Measurements from ENCODE around the gene COQ10A.
"Not testable (repeated sequence)": the region's sequence is repeated elsewhere in the genome, so short reads cannot be mapped to it uniquely, and the experiment has no call there.

COQ10A gene

DNA sequence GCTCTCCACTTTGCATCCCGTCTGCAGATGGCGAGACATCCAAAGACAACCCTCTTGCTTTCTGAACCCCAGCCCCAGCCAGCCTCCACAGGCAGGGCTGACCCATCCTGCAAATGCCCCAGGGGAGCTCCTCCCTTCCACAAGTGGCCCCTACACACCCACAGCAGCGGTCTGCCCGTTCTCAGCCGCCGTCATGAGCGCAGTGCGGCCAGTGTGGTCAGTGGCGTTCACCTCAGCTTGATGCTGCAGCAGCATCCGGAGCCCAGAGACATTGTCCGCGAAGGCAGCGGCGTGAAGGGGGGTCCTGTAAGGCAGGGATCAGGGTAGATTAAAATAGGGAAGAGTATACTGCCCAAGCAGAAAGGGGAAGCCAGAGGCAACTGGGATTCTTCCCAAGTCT, 22.2 kb upstream of the COQ10A start:
- DNase-seq, result no peak

DNA sequence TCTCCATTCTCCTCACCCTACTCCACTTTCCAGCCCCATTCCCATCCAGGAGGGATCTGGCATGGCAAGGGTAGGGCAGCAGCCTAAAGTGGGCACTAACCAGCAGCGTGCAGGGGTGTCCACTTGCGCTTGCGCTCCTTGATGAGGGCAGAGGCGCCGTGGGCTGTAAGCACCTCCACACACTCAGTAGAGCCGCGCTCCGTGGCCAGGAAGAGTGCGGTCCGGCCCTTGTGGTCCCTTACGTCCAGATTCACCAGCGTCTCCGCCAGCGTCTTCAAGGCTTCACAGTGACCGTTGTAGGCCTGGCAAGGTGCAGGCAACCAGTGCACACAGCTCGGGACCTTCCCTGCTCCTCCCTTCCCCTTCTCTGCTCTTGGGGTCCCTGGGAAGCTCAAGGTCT, 18.8 kb upstream of the COQ10A start:
- no peak for DNase-seq

GRCh38 chr12:56248711-56249110, 18.0 kb upstream of the COQ10A start:
- DNase-seq, result no peak

GRCh38 chr12:56252649-56253048, 14.1 kb upstream of the COQ10A start:
- no peak for DNase-seq

DNA sequence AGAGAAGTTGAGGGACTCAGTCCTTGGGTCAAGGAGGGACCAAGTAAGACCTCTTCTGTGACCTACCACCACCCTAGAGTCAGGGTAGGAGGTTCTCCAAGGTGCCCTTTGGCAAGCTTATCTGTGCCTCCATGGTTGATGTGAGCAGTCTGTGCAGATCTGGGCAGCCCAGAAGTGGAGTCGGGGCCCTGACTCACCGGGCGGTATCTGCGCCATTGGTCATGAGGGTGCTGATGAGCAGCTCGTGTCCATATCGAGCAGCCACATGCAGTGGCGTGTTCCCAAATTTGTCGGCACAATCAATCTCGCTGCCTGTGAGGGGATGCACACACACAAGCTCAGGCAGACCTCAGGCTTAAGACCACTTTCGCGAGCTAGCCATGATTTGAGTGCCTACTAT, 13.7 kb upstream of the COQ10A start:
- no peak for DNase-seq

DNA sequence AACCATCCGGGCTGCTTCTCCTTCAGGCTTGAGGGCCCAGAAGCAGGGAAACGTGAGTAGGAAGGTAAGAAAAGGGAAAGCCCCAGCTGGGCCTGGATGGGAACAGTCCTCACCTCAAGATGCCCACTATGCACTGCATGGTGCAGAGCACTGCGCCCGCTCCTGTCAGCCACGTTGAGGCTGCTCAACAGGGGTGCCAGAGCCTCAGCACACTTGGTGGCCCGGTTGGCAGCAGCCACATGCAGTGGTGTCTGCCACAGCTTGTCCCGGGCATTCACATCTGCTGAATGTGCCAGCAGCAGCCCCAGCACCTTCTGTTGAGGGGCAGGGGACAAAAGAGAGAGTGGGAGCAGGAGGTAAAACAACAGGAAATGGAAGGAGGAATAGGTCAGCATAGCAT, 11.1 kb upstream of the COQ10A start:
- no peak for DNase-seq

GRCh38 chr12:56256326-56256960, 10.3 kb upstream of the COQ10A start:
- DNase-seq, result no peak

DNA sequence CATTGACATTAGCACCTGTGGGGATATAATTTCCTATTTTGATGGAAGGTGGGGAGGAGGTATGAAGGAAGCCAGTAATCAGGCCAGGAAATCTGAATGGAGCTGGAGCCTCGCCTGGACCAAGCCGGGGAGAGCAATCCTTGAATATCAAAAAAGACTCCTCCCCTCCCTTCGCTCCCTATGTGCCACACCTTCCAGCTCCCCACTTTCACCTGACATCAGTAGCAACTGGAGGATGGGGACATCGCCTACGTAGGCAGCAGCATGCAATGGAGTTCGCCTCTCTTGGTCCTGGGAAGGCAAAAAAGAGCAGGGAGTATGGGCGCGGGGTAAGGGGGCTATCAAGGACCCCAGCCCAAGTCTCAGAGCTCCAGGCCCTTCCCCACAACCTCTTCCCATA, 9.7 kb upstream of the COQ10A start:
- DNase-seq, result no peak

DNA sequence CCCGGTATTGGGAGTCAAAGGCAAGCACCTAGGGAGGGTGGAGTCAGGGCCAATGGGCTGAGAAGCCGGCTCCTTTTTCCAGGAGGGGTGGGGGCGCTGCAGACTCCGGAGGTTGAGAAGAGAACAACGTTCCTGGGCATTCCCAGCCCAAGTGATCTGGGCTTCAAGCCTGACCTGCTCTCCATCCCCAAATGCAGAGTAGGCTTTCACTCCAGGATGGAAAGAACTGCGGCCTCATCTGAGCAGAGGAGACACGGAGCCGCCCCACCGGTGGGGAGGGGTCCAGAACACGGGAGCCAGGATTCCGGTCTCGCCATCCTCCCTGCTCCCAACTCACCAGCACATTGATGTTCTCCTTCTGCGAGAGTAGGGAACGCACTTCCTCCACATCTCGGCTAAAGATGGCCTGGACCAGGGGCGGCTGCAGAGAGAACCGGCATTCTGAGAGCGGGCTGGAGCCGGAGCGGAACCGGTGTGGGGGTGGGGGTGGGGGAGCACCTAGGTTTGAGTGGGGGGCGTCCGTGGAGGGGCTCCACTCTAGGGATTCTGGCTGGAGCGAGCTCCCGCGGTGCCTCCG, 9.2 kb upstream of the COQ10A start:
- no peak for DNase-seq

GRCh38 chr12:56258068-56258819, 8.5 kb upstream of the COQ10A start, which contains the start of gene ANKRD52:
Gene ANKRD52, minus strand, starts transcription at chr12:56258384. Its CDS starts 115 bp downstream, at chr12:56258269.
- peak; percentile 74 for DNase-seq

DNA sequence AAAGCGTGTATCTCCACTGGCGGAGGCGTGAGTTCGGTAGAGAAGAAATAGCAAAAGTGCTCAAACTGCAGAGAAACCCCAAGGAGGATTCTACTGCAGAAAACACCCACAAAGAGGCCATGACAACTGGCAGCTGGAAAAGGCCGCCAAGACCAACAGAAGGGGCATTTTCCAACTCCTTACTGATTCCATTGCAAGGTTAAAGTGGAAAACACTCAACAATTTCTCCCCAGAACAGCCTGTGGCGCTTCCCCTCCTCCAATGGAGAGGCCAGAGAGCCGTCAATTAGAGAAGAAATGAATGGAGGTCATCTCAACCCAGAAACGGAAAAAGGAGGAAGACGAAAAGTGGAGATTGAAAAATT, 7.9 kb upstream of the COQ10A start:
- no peak for DNase-seq

GRCh38 chr12:56260380-56260779, 6.4 kb upstream of the COQ10A start:
- DNase-seq, result no peak

DNA sequence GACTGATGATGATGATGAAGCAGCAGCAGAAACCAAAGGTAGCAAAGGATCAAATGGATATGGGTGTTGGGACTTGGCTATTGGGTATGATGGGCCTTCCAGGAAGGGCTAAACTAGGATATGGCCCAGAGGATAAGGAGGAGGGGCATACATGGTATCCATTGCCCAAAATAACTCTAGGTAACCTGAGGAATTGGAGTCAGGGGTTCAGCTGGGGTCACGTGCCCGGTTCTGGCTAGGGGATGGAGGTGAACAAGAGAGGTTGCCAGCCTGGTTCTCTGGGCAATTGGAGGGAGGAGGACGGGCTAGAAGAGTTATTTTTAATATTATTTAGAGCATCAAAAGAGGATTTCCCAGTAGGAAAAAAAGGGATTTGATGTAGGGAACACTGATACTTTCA, 5.8 kb upstream of the COQ10A start:
- no peak for DNase-seq

DNA sequence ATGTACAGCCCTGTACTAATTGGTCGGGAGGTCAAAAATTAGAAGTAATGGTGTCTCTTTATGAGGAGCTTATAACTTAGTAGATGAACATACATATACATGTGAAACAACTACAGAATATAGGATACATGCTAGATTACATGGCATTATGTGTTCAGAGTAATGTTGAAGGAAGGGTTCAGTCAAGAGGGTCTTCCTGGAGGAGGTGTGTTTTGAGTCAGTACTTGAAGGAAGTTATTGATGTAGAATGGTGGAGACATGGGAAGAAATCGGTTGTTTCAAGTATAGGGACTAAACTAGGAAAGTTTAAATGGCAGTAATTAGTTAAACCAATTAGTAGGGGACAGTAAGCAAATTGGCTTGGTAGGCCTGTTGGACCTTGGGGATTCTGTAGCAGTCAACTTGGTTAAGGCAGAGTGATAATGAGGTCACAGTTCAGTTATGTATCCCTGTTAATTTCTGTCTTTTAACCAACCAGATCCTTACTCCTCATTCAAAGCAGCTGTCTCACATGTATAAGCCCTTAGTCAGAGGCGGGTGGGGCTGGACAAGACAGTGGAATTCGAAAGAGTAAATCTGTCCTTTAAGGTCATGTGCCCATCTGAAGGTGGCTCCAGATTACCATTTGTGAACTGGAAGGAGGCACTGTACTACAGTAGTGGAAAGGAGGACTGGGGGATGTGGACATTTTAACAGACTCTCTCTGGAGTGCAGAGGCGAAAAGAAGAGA, 5.1 kb upstream of the COQ10A start:
- no peak for DNase-seq

DNA sequence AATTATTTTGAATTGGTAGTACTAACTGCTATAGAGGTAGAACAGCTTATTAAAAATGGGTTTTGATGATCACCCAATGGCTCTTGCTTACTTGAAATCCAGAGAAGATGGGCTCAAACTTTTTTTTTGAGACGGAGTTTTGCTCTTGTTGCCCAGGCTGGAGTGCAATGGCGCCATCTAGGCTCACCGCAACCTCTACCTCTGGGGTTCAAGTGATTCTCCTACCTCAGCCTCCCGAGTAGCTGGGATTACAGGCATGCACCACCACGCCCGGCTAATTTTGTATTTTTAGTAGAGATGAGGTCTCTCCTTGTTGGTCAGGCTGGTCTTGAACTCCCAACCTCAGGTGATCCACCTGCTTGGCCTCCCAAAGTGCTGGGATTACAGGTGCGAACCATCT, 3.8 kb upstream of the COQ10A start:
- not testable (repeated sequence) for DNase-seq

- DNase-seq, result not testable (repeated sequence)
Observed at GRCh38 chr12:56266068-56266692, 562 bp upstream of the COQ10A start.

DNA sequence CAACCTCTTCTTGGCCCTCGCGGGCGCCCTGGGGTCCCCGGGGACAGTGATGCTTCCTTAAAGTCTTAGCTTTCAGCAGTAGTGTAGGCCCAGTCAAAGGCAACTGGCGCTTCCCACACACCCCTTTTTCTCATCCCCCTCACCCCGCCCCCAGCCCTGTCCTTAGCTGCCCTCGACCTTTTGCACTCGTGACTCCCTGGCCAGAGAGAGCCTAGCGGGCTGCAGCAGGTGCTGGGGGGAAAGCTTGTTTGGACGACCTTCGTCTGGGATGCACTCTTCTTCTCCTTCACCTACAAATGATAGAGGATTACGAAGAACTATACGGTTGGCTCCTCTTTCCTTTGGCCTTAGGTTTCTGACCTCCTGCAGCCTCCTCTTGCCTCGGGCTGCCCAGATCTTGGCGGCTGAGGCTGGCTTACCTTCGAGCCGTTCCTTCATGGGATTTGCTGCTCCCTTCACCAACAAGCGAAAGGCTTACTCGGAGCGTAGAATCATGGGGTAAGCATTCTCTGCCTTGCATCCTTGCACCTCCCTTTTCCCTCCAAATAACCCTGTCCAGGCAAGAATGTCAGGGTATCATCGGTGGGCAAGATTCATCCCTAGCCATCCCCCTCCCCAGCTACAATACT, 815 bp downstream of the COQ10A start:
- no peak for DNase-seq

DNA sequence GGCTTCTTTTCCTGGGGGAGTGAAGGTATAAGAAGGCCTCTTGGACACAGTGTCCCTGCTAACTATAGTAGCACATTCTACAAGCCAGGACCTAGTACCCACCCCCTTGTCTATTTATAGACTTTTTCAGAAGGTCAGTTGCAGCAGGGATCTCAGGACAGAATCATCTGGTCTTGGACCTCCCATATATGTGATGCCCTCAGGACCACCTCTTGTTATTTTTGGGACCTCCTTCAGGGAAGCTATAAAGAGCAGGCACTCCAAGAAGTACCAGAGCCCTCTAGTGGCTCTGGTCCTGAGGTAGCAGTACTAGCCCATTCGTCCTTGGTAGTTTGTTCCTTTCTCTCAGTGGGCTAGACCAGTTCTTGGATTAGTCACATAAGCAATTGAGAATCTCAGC, 4.3 kb downstream of the COQ10A start:
- no peak for DNase-seq

GRCh38 chr12:56272468-56272867, 5.7 kb downstream of the COQ10A start:
- DNase-seq, result not testable (repeated sequence)

GRCh38 chr12:56274299-56274698, 7.6 kb downstream of the COQ10A start:
- no peak for DNase-seq

GRCh38 chr12:56278905-56279304, 12.2 kb downstream of the COQ10A start:
- no peak for DNase-seq

DNA sequence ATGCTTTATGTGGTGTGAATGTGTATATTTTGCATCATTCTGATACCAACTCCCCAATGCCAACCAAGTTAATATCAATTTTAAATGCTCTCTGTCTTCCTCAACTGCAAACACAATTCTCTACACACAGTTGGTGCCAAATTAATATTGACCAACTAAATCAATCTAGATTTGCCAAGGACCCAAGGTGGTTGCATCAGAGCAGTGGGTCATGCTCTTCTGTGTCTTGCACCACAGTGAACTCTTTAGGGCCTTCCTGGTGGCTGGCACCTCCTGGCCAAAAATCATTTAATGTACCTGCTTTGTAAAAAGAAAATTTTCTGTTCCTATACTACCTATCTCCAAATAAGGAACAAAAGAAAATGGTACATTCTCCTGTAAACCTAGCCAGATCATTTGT, 14.1 kb downstream of the COQ10A start:
- DNase-seq, result no peak

DNA sequence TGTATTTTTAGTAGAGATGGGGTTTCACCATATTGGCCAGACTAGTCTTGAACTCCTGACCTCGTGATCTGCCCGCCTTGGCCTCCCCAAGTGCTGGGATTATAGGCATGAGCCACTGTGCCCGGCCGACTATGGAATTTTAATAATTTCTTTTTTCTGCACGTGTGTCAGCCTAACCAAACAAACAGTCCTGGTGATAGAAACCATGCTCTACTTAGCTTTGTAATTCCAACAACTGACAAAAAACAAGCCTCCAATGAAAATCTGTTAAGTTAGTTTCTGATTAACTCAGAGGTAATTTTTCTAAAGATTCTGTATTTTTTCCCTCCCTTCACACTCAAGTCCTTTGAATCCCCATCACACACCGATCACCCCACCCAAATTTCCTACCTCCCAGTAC, 15.3 kb downstream of the COQ10A start:
- no peak for DNase-seq

All from activated effector memory CD4-positive, alpha-beta T cell treated with Interleukin-2 at 50 U/mL for 16 hours (primary cell).